GM12801 (cell line): Measurements from ENCODE around the gene TACC2.

Experiments
- TF ChIP-seq, protein P1 (sequence below): IDR thresholded peaks from one replicate; pipeline ENCODE4 v1.5.1; 2011; ENCODE audit warnings: control low read depth; ENCODE audit not compliant: insufficient read length; ENCODE audit errors: extremely low read depth

The TACC2 gene

DNA sequence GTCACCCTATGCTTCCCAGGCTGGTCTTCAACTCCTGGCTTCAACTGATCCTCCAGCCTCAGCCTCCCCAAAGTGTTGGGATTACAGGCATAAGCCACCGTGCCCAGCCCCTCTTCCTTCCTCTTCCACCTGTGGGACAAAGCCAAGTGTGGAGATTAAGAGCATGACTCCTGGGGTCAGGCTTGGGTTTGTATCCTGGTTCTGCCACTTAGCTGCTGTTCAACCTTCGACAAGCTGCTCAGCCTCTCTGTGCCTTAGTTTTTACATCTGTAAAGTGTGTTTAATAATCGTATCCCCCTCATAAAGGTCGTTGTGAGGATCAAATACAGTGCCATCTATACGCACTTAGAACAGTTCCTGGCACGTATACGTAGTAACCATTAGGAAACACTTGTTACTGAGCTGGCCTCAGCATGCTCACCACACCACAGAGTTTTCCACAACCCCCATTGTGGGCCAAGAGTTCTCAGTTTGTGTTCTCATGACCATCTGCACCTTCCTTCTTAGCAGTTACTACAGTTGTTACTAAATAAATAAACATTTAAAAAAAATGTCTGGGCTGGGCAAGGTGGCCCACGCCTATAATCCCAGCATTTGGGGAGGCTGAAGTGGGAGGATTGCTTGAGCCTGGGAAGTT lies 141.6 kb downstream of the TACC2 start:
- TF ChIP-seq, protein P1, sequence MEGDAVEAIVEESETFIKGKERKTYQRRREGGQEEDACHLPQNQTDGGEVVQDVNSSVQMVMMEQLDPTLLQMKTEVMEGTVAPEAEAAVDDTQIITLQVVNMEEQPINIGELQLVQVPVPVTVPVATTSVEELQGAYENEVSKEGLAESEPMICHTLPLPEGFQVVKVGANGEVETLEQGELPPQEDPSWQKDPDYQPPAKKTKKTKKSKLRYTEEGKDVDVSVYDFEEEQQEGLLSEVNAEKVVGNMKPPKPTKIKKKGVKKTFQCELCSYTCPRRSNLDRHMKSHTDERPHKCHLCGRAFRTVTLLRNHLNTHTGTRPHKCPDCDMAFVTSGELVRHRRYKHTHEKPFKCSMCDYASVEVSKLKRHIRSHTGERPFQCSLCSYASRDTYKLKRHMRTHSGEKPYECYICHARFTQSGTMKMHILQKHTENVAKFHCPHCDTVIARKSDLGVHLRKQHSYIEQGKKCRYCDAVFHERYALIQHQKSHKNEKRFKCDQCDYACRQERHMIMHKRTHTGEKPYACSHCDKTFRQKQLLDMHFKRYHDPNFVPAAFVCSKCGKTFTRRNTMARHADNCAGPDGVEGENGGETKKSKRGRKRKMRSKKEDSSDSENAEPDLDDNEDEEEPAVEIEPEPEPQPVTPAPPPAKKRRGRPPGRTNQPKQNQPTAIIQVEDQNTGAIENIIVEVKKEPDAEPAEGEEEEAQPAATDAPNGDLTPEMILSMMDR: no peak

DNA sequence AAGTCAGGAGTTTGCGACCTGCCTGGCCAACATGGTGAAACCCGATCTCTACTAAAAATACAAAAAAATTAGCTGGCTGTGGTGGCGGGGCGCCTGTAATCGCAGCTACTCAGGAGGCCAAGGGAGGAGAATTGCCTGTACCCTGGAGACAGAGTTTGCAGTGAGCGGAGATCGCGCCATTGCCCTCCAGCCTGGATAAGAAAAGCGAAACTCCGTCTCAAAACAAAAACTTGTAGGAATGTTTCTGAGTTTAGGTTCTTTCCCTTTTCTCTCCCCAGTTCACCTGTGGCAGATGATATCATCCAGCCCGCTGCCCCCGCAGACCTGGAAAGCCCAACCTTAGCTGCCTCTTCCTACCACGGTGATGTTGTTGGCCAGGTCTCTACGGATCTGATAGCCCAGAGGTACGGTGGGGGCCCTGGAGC lies 143.4 kb downstream of the TACC2 start:
- TF ChIP-seq, protein P1: no peak

DNA sequence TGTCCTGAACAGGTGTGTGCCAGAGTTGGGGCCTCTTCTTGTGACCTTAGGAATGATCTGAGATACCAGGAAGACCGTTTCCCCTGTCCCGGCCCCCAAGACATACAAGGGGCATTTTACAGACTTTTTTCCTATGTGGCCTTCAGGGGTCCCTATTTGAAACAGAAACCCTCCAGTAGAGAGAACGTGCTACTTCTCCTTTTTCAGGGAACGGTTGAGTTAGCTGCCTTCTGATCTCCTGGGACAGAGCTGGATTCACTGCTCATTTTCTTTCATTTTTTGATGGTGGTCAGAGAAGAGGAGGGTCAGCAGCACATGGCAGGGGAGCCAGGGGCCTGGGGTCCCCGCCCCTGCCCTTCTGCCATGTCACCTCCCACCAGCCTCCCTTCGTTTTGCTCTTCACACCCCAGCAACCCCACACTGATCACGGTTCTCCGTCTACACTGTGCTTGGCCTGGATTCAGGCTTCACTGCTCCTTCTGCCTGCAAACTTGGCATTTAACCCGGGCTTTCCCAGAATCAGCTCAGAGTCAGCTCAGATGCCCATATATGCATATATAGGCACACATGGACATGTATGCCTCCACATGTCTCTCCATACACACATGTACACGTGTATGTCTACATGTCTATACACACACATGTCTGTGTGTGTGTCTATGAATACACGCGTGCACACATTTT lies 144.1 kb downstream of the TACC2 start:
- TF ChIP-seq, protein P1: no peak

DNA sequence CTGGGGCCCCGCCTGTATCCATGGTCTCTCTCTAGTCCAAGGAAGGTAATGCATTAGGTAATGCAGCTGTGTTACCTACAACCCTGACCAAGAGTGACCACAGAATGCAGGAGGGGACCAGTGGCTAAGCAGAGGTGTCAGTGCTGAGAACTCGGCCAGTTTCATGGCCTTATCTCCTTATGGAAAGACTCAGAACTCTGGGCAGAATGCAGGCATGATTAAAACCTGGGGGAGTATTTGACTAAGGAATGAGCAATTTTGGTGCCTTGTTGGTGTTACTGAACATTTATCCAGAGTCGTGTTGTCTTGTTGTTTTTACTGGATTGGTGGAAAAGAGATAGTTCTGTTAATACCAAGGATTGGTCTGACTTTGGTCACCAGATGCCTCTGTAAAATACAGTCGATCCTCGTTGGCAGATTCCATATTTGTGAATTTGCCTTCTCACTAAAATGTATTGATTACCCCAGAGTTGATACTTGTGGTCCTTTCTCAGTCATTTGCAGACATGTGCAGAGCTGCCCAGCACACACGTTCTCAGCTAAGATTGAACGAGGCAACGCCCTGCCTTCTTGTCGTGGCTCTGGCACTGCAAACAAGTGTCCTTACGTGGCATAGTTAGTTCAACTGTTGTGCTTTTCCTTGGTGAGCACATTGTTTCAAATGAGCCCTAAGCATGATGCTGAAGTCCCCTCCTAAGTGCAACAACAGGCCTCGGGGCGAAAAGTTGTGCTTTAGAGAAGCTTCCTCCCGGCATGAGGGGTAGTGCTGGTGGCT lies 146.5 kb downstream of the TACC2 start:
- TF ChIP-seq, protein P1: no peak

DNA sequence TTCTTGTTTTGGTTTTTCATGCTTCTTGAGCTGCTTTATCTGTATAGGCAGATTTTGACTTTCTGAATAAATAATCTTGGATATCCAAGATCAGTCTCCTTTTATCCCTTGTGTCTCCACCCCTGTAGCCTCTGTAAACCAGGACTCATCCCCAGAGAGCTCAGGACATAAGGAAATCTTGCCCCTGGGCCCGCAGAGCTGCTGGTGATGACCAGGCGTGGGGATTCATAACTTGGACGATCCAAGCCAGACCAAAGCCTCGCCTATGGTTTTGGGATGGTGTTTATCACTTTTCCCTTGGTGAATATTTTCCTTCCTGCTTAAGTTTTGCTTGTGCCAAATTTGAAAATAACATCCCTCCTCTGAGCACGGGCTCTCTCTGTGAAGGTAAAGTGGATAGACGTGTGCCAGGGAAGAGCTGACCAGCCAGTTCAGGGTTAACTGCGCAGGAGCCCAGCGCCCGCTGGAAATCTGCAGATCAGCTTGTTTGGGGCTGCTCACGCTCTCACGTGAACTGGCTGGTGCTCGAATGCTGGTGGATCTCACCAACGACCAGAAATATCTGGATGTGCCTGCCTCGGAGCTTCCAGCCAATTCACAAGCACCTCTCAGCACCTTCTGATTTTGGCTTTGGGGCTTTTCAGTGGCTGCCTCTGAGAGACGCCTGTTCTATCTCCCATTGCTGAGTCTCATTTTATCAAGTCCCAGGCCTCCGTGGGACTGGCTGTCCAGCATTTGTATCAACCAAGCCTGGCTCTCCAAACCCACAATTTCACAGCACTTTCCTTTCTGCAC lies 150.1 kb downstream of the TACC2 start:
- TF ChIP-seq, protein P1: no peak

DNA sequence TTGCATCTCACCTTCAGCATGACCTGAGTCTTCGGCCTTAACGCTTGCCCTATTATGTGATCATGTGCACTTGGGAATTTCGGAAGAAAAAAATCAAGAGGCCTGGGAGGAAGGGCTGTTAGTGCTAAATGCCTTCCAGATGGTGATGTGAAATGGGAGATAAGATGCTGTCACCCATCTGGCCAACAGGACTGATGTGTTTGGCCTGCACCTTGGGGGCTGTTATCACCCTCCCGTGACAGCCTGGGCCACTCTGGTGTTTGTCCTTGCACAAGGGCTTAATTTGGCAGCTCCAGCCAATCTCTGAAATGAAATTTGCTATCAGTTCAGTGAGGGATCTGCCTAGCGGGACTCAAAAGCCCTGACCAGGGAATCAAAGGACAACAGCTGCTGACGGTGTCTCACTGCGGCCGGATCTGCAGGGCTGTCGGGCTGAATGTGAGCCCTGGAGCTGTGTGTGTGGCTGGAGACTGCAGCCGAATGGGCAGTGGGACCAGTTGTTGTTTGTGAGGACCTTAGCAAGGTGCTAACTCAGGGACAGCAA lies 150.7 kb downstream of the TACC2 start:
- TF ChIP-seq, protein P1: no peak
